GM19193 (cell line): Measurements from ENCODE around the gene AQP5.

Experiments
- POLR2A ChIP-seq: IDR thresholded peaks from 4 replicates; pipeline ENCODE4 v1.6.1; 2011; ENCODE audit not compliant: insufficient read depth, insufficient read length; ENCODE audit errors: extremely low read depth

Gene AQP5

DNA sequence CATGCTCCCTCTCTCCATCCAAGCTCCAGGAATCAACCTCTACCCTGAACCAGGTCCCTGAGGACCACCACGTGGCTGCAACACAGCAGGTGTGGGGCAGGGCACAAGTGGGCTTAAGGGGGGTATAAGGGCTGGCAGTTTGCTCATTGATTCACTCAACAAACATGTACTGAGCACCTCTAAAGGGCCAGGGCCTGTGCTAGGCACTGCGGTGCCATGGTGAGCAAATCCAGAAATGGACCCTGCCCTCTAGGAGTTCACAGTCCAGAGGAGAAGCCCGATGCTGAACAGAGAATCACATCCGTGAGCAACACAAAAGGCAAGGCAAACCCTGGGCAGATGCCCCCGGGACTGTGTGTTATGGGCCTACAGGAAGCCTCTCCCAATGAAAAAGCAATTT is 17.6 kb upstream of the AQP5 start:
- TF ChIP-seq POLR2A, result no peak

DNA sequence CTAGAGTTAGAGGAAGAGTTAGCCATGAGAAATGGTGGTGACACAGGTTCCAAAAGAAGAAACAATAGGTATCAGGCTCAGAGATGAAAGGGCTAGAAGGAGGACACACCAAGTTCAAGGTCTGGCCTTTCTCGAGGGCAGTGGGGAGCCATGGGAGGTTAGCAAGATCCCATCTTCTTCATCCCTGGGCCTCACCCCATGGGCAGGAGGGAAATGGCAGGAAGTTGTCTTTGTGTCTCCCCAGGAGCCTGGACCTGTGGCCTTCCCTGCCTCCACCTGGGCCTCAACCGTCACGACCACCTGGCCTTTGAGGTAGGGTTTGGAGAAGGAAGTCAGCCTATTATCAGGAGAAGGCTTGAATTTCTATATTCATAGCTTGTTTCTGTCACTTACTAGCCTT is 17.0 kb upstream of the AQP5 start:
- no peak for TF ChIP-seq POLR2A

GRCh38 chr12:49945394-49946080 is 16.1 kb upstream of the AQP5 start:
- no peak for TF ChIP-seq POLR2A

DNA sequence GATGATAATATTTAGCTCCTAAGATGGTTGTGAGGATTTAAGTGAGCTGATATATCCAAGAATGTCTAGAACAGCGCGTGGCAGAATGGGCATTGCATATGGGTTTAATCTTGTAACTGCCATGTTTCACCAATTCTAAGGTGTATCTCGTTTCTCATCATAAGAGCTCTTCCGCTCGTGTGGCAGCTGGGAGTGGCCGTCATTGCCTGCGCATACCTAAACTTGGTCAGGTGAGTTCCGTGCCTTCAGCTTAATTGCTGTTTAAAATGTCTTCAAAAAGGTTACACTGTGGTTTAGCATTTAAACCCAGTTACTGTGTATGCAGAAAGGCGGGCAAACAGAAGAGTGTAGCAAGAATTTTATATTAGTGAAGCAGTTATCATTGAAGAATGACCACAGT is 15.6 kb upstream of the AQP5 start:
- TF ChIP-seq POLR2A, result no peak

DNA sequence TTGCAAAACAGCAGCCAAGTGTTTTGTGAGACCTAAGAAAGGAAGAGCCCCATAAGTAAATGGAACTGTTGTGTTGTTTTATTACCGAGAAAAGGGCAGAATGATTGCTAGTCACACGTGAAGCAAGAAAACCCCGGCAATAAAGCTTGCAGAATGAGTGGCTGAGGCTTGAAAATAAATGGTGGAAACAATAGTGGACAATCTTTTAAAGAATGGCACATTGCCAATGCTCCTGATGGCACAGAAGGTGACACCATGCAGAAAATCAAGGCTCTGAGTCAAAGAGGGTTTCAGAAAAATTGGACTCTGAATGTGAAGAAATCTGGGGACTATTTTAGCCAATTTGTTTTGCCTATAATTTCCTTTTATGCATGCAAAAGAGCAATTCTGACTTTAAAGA is 15.2 kb upstream of the AQP5 start:
- TF ChIP-seq POLR2A, result no peak

GRCh38 chr12:49947593-49948226 is 14.0 kb upstream of the AQP5 start:
- no peak for TF ChIP-seq POLR2A

DNA sequence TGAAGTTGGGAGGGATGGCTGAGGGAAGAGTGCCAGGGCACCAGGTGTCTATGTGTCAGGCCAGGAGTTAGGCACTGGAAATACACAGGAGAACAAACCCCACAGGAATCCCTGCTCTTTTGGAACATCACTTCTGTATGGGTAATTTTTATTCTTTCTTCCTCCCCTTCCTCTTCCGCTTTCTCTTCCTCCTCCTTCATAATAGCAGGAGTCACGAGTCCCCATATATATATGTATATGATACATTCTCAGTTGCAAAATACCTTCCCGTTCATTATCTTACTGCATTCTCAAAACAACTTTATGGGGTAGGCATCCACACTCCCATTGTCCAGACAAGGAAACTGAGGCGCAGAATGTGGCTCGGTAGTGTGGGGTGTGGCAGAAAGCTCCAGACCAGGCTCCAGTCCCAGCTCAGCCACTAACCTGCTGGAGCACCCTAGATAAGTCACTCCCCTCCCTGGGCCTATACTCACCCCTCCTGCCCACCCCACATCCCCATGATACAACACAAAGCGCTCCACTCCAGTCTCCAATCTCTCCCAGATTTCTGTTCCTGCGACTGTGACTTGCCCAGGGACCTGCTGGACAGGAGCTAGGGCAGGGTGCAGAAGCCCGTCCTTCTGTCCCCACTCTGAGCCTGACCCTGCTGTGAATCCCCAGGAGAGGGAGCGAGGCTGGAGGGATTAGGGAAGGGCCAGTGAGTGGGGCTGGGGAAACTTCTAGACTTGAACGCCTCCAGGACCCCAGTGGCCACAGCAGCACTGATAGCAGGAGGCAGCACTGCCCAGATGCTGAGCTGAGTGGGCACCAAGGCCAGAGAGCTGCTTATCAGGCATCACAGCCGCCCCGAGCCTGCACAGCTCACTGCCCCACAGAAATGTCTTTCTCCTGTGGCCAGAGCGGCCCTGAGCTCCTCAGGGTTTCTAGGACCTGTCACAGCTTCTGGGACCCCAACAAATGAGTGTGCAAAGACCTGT is 12.5 kb upstream of the AQP5 start:
- no peak for TF ChIP-seq POLR2A

DNA sequence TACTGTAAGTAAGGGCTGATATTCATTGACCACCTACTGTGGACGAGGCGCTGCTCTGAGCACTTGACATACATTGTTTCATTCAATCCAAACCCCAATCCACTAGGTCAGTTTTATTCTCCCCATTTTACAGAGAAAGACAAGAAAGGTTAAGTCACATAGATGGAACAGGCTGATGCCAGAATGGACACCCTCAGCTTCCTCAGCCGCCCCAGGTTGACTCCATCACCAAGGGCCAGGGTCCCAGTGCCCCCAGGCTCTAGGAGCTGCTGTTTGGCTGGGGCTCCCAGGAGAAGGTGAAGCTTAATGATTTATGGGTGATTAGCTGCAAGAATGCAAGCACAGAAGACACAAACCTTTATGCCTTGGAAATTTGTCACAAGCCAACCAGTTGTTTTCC is 11.8 kb upstream of the AQP5 start:
- TF ChIP-seq POLR2A, result no peak

DNA sequence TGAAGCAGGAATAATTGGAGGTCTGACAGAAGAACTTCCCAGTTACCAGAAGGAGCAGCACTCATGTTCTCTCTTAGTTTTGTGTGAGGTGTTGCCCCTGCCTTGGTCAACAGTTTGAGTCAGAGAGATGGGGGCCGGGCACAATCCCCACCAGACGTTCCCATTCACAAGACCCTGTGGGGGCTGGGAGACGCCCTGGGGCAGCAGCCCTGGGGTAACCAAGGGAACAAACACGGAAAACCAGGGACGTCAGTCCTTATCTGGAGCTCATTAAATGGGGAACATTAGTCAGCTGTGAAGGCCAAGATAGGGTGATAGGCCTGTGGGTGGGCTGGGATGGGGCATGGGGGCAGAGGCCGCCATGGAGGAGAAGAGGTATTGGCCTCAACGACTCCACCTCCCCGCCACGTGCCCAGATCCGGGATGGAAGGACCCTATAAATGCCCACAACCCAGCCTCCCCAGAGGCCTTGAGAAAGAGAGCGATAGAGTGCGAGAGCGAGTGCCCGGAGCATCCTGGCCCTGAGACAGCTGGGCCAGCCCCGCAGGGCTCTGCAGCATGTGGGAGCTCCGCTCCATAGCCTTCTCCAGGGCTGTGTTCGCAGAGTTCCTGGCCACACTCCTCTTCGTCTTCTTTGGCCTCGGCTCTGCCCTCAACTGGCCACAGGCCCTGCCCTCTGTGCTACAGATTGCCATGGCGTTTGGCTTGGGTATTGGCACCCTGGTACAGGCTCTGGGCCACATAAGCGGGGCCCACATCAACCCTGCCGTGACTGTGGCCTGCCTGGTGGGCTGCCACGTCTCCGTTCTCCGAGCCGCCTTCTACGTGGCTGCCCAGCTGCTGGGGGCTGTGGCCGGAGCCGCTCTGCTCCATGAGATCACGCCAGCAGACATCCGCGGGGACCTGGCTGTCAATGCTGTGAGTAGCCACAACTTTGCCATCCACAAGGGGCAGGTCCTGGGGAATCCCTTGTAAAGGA is 11.1 kb upstream of the AQP5 start, which contains the start of gene AQP2:
Gene AQP2 (plus strand): TSS at position 465 of the 979 bp plus-strand sequence. CDS start 94 bp downstream, at position 559.
- TF ChIP-seq POLR2A, result no peak

DNA sequence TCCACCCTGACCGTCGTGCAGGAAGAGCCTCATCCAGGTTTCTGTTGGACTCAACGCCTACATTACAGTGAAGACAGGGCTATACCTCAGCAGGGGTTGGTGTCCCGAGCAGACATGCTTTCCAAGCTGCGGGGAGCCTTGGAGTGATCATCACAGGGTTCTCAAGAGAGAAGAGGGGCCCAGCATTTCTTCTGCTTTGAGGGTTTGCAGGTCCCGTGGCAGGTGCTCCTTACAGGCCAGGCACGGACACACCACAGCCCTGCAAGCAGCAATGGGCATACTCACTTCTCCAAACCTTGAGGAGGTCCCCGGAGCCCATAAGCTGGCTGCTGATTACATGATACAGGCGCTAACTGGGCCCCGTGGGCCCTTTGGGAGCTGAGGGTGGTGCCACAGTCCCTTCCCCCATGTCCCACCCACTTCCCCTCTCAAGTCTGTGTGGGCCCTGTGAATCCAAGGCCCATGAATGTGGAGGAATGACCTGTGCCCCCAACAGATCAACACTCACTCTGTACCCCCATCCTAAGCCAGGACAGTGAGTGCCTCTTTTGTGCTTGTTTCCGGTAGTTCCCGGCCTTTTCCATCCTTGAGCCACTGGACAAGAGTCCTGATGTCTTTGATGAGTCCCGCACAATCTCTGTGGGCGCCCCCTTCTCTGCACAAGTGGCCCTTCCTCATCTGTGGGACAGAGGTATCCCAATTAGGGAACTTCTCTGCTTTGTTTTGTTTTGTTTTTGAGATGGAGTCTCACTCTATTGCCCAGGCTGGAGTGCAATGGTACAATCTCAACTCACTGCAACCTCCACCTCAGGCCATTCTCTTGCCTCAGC is 10.0 kb upstream of the AQP5 start:
- no peak for TF ChIP-seq POLR2A

GRCh38 chr12:49952391-49953055 is 9.1 kb upstream of the AQP5 start:
- no peak for TF ChIP-seq POLR2A

- no peak for TF ChIP-seq POLR2A
Observed at GRCh38 chr12:49953151-49953550, 8.5 kb upstream of the AQP5 start.
